GM21390 (cell line): Measurements from ENCODE around the gene ZSCAN30.
A peak's percentile ranks its signal among the peaks of the same experiment; 100 is the strongest.

Experiments
- ATAC-seq: cut with Tn5 transposase; IDR thresholded peaks from one replicate; pipeline ENCODE4 v1.9.1; 2021; ENCODE audit not compliant: unreplicated experiment

Gene ZSCAN30

DNA sequence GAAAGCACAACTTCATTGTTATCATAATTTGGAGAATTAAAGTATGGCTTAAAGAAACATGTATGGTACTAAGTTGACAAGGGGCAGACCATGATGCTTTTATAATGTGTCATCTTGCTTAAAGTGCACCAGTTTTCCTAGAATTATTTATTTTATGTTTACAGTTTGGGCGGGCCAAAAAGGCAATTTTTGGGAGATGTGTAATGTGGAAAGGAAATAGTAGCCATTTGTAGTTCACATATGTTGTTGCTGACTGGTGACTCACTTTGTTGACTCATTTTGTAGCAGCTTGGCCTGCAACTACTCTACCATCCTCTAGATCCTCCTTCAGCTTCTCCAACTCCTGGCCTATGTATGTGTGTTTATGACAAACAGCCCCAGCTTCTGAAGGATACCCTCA is 7.7 kb downstream of the ZSCAN30 start:
- no peak for ATAC-seq

DNA sequence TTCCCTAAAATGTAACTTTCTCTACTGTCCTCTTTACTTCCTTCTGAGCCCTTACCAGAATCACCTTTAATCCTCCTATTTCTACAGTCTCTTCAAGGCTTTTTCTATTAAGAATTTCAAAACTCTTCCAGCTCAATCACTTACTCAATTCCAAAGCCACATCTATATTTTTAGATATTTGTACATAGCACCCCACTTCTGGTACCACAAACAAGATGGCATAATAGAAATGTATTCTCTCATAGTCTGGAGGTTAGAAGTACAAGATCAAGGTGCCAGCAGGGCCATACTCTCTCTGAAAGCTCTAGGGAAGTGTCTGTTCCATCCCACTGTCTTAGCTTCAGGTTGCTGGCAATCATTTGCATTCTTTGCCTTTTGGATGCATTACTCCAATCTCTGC is 11.1 kb downstream of the ZSCAN30 start:
- no peak for ATAC-seq

DNA sequence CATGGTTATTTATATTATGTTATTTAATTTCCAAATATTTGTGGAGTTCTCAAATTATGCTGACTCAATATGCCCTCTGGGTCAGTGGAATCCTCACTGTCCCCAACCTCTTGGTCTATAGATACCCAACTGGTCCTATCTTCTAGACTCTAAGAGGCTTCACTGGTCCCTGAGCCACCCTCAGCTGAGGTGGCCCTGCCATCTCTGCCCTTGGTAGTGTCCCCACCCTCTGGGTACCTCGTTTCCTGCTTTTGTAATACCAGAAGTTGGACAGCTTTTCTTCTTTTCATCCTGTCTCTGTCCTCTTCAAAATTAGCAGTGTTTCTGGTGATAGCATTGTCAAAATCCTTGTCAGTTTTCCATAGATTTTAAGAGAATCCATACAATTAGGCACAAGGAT is 11.9 kb downstream of the ZSCAN30 start:
- ATAC-seq: no peak

- no peak for ATAC-seq
Observed at GRCh38 chr18:35277633-35278032, 12.4 kb downstream of the ZSCAN30 start.

- no peak for ATAC-seq
Observed at GRCh38 chr18:35276267-35276666, 13.8 kb downstream of the ZSCAN30 start.

GRCh38 chr18:35271656-35272055 is 18.4 kb downstream of the ZSCAN30 start:
- ATAC-seq: no peak

- no peak for ATAC-seq
Observed at GRCh38 chr18:35268821-35269220, 21.2 kb downstream of the ZSCAN30 start.

DNA sequence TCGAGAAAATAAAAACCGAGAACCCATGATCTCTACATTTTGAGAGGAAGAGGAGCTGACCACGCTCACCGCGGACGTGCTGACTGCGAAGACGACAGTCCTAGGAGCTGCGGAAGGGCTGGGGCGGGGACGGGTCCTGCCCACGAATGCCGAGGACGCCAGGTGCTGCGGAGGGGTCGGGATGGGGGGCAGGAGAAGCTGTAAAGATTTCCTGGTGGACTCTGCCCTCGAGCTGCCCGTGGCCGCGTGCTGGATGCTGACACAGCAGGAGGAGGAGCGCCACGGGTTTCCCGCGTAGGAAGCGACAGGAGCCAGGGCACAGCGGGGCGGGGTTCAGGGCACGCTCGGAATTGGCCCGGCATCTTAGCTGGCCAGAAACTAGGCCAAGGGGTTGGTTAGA is 22.2 kb downstream of the ZSCAN30 start:
- ATAC-seq: no peak

DNA sequence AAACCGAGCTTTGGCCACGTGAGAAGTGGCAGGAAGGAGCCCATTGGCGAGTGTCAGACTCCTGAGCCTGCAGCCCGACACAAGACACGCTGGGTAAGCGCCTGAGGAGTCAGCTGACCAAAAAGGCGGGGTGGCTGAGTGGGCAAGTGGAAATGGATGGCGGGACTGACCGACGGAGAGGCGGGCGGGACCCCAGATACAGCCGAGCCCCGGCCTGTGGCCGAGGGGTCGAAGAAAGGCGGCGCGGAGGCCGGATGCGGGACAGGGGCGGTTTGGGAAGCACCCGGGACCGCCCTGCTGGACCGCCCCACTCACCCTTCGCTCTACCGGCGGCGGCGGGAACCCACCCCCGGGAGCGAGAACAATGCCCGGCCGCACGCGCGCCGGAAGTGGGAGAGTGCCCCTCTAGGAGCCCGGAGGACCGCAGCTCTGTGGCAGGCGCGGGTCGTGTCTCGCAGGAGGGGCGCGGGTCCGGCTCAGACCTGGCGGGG is 22.8 kb downstream of the ZSCAN30 start:
- ATAC-seq: peak; percentile 70

DNA sequence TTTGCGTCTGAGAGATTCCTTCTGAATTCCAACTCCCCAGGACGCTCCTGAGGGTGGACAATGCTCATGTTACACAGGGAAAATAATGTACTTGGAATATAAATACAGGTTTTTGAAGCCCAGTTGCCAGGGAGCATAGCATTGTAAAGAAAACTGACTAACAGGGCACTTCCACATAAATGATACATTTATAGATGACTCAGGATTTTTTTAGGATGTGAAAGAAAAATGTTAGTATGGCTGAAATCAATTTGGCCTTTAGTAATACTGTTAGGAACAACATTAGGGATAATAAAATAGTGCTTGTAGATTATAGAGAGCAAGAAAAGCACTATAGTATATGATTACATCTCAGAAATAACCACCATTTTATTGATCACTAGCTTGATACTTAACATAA is 25.6 kb downstream of the ZSCAN30 start:
- no peak for ATAC-seq

DNA sequence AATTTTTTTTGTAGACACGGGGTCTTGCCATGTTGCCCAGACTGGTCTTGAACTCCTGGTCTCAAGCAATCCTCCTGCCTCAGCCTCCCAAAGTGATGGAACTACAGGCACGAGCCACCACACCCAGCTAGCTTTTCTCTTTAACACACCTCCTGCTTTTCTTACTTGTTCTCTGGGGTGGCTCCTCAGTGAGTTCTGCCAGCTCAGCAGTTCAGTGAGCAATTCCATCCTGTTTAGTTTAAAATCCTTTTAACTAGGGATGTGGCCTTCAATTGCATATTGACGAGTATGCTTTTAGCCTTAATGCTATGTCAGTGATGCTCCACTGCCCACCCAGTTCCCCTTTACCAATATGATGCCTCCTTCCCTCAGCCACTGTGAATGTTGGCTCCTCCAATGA is 33.1 kb downstream of the ZSCAN30 start:
- no peak for ATAC-seq

GRCh38 chr18:35253655-35254287 is 36.3 kb downstream of the ZSCAN30 start:
- ATAC-seq: no peak

DNA sequence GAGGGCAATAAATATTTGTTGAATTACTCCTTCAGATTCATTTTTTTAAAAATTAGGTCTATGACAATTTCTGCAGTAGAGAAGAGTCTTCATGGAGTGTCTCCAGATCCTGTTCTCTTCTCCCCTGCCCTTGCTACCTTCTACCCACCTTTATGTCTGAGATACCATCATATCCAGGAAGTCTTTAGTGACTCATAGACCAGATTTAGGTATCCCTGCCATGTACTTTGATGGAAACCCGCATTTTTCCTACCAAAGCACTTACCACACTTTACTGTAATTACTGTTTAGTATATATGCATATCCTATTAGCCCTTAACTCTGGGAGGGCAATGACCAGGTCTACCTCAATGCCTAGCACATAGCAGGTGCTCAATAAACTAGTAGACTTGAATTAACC is 37.6 kb downstream of the ZSCAN30 start:
- no peak for ATAC-seq

DNA sequence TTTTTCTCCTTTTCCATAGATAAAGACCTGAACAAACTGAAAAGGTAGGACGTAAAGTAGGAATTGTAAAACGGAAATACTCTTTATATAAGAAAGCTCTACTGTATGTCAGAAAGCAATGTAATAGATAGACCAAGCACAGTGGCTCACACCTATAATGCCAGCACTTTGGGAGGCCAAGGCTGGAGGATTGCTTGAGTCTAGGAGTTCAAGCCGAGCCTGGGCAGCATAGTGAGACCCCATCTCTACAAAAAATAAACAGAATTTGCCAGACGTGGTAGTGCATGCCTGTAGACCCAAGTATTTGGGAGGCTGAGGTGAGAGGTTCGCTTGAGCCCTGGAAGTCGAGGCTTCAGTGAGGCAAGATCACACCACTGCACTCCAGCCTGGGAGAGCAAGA is 41.6 kb downstream of the ZSCAN30 start:
- no peak for ATAC-seq

GRCh38 chr18:35247412-35248249 is 42.4 kb downstream of the ZSCAN30 start:
- no peak for ATAC-seq

- no peak for ATAC-seq
Observed at GRCh38 chr18:35246831-35247230, 43.2 kb downstream of the ZSCAN30 start.

GRCh38 chr18:35245719-35246317 is 44.2 kb downstream of the ZSCAN30 start:
- ATAC-seq: no peak

DNA sequence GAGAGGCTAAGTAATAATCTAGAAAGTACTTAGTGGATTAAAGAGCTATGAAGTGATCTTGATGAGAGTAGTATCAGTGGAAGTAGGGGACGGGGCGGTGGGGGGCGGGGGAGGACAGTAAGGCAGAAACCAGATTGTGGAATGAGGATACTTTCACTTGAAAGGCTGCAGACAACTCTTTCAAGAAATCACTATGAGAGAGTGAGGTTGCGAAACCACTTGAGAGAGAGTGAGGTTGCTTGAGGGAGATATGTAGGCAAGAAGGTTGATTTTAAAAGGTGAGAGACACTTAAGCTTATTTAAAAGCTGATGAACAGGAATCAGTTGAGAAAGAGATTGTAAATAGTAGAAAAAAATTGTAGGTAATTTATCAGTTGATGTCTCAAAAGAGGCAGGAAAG is 45.4 kb downstream of the ZSCAN30 start:
- ATAC-seq: no peak

DNA sequence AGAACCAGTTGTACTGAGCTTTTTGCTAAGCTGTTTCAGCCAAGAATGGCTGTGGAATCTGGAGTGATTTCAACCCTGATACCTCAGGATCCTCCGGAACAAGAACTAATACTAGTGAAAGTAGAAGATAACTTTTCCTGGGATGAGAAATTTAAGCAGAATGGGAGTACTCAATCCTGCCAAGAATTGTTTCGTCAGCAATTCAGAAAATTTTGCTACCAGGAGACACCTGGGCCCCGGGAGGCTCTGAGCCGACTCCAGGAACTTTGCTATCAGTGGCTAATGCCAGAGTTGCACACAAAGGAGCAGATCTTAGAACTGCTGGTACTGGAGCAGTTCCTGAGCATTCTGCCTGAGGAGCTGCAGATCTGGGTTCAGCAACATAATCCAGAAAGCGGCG is 47.6 kb downstream of the ZSCAN30 start:
- ATAC-seq: no peak

GRCh38 chr18:35241448-35241804 is 48.6 kb downstream of the ZSCAN30 start:
- peak; percentile 2 for ATAC-seq

GRCh38 chr18:35240664-35241447 is 49.2 kb downstream of the ZSCAN30 start, which contains the start of gene ZNF397:
Gene ZNF397, plus strand, starts transcription at chr18:35241034. Its CDS starts 1,437 bp downstream, at chr18:35242471.
- peak; percentile 99 for ATAC-seq
